Sigmoid colon (tissue), 7 donors: ENCODE data around the gene GEMIN7. TPM values are rescaled to one million over a fixed set of nuclear protein-coding genes. Genes with fewer than 3 reads are reported as not detected.

Source experiments
- DNase-seq: peaks from one replicate; pipeline ENCODE4 v3.0.0-alpha.2; 2019
- H3K27ac ChIP-seq, 4 donors: fragments of 200-600 bp; sonication (generic); one replicate each; pipeline ENCODE4 v1.5.1; 2016 to 2019; ENCODE audit warnings: mild to moderate bottlenecking in 1 of 4
- H3K27me3 ChIP-seq, 3 donors: fragments of 200-600 bp; sonication (generic); one replicate each; pipeline ENCODE4 v1.5.1; 2019; ENCODE audit warnings: mild to moderate bottlenecking in 1 of 3
- H3K36me3 ChIP-seq, 4 donors: fragments of 200-600 bp; sonication (generic); one replicate each; pipeline ENCODE4 v1.5.1; 2016 to 2019
- H3K4me1 ChIP-seq, 4 donors: fragments of 200-600 bp; sonication (generic); one replicate each; pipeline ENCODE4 v1.5.1; 2017 to 2019
- H3K4me3 ChIP-seq, 4 donors: fragments of 200-600 bp; sonication (generic); one replicate each; pipeline ENCODE4 v1.5.1; 2017 to 2019; ENCODE audit warnings: mild to moderate bottlenecking in 2 of 4, moderate library complexity in 1 of 4
- H3K9me3 ChIP-seq, 4 donors: fragments of 200-600 bp in 3 of 4; sonication (generic) in 3 of 4; one replicate each; pipeline versions ENCODE4 v1.5.1 to v1.6.1; 2013 to 2019
- CTCF ChIP-seq, 4 experiments: fragments of 450-650 bp in 3 of 4; fragments of 200-600 bp in 1 of 4; IDR thresholded peaks; one replicate each; pipeline ENCODE4 v1.5.1; 2016 to 2019; ENCODE audit warnings: antibody characterized with exemption in 4 of 4, mild to moderate bottlenecking in 3 of 4, moderate library complexity in 2 of 4
- EP300 ChIP-seq, 4 donors: sonication (generic); formaldehyde crosslinking; IDR thresholded peaks; one replicate each; pipeline ENCODE4 v1.6.1; 2017; ENCODE audit warnings: antibody characterized with exemption in 4 of 4
- POLR2A ChIP-seq, 2 donors: fragments of 450-650 bp; IDR thresholded peaks; one replicate each; pipeline ENCODE4 v1.6.1; 2016; ENCODE audit warnings: antibody characterized with exemption in 2 of 2, mild to moderate bottlenecking in 2 of 2, moderate library complexity in 2 of 2
- POLR2AphosphoS5 ChIP-seq, 4 donors: sonication (generic); formaldehyde crosslinking; IDR thresholded peaks; one replicate each; pipeline ENCODE4 v1.6.1; 2017; ENCODE audit warnings: antibody characterized with exemption in 4 of 4
- WGBS, 2 donors: extraction: QIAGEN DNeasy Blood & Tissue Kit; methylation state at CpG; one replicate each; pipeline ENCODE4 v1.1.7; 2013; 5-methylcytosine and 5-hydroxymethylcytosine counted together
- intact Hi-C: fragments of 100-400 bp; cut with DNase I; formaldehyde crosslinking; loops from one replicate; pipeline ENCODE4 v1.15.1; 2023
- polyA plus RNA-seq, 3 donors: library from polyadenylated mRNA; stranded (reverse); fragments of 200-250 nt; gene quantifications; one replicate each; pipeline ENCODE4 v1.2.3, GENCODE V29; 2013
- total RNA-seq, 4 donors: library from RNA; depleted of rRNA; stranded (reverse); fragments of >200 nt; gene quantifications; one replicate each; pipeline ENCODE4 v1.1.0, GENCODE V29; 2016
- donor health status: healthy with polysubstance abuse.
- donor health status: Bipolar disorder and iron deficiency.
- donor health status: healthy.

GEMIN7 gene
- total and polyA plus RNA-seq, 7 donors = 10.3 to 31.2 (median 18.2) TPM

- H3K27ac ChIP-seq = no peak overlapping the region
- DNase-seq = no peak
- intact Hi-C loops = no loop called here
- no peaks in the 10 kb centered on the region for H3K36me3 ChIP-seq
- no peaks in the 10 kb centered on the region for H3K27me3 ChIP-seq
- no peak overlapping the region for H3K4me3 ChIP-seq
- 90 to 91% methylated on average over 13 of the region's 13 CpGs for WGBS, 2 donors
- H3K9me3 ChIP-seq = no peaks in the 10 kb centered on the region
- no peak for TF ChIP-seq EP300 (IDR thresholded peaks at IDR 0.05)
- TF ChIP-seq POLR2AphosphoS5 (IDR thresholded peaks at IDR 0.05) = no peak
- TF ChIP-seq CTCF (IDR thresholded peaks at IDR 0.05) = no peak
- TF ChIP-seq POLR2A (IDR thresholded peaks at IDR 0.05) = no peak
- H3K4me1 ChIP-seq = no peaks in the 10 kb centered on the region
Observed at GRCh38 chr19:45130236-45130635, 51.2 kb downstream of the GEMIN7 start.

- Histone ChIP-seq H3K27me3 (no peaks in the 10 kb centered on the region), H3K36me3 (no peaks in the 10 kb centered on the region), H3K4me1 (peaks cover 0 to under 1% (median under 1%) of the 10 kb centered on the region in 4 donors), H3K27ac (no peak overlapping the region), H3K9me3 (no peaks in the 10 kb centered on the region), H3K4me3 (no peak overlapping the region)
- intact Hi-C loops = no loop called here
- DNase-seq = no peak
- 37 to 60% methylated on average over 13 of the region's 13 CpGs for WGBS, 2 donors
- TF ChIP-seq POLR2AphosphoS5 (IDR thresholded peaks at IDR 0.05) = no peak
- TF ChIP-seq POLR2A (IDR thresholded peaks at IDR 0.05) = no peak
- TF ChIP-seq CTCF (IDR thresholded peaks at IDR 0.05) = no peak
- no peak for TF ChIP-seq EP300 (IDR thresholded peaks at IDR 0.05)
Observed at GRCh38 chr19:45130888-45131615, 52.0 kb downstream of the GEMIN7 start.

- no peak for TF ChIP-seq POLR2A (IDR thresholded peaks at IDR 0.05)
- TF ChIP-seq EP300 (IDR thresholded peaks at IDR 0.05) = no peak
- TF ChIP-seq POLR2AphosphoS5 (IDR thresholded peaks at IDR 0.05) = no peak
- no peak for TF ChIP-seq CTCF (IDR thresholded peaks at IDR 0.05)
- Histone ChIP-seq H3K27me3 (no peaks in the 10 kb centered on the region), H3K9me3 (no peaks in the 10 kb centered on the region), H3K4me3 (no peak overlapping the region), H3K36me3 (no peaks in the 10 kb centered on the region), H3K4me1 (peaks cover 0 to 22% (median 21%) of the 10 kb centered on the region in 4 donors), H3K27ac (no peak overlapping the region)
- intact Hi-C loops = no loop called here
- WGBS, 2 donors = 86 to 88% methylated on average over 8 of the region's 8 CpGs
- no peak for DNase-seq
Observed at GRCh38 chr19:45133661-45134060, 54.6 kb downstream of the GEMIN7 start.

GRCh38 chr19:45135176-45135885 lies 56.3 kb downstream of the GEMIN7 start:
- Histone ChIP-seq H3K4me3 (no peak overlapping the region), H3K9me3 (no peaks in the 10 kb centered on the region), H3K36me3 (peaks cover 0 to 1% (median 0%) of the 10 kb centered on the region in 4 donors), H3K27ac (no peak overlapping the region), H3K27me3 (no peaks in the 10 kb centered on the region), H3K4me1 (peaks cover 0 to 22% (median 21%) of the 10 kb centered on the region in 4 donors)
- 95 to 96% methylated on average over 21 of the region's 21 CpGs for WGBS, 2 donors
- no peak for DNase-seq
- intact Hi-C loops = no loop called here
- TF ChIP-seq POLR2A (IDR thresholded peaks at IDR 0.05) = no peak
- no peak for TF ChIP-seq EP300 (IDR thresholded peaks at IDR 0.05)
- no peak for TF ChIP-seq POLR2AphosphoS5 (IDR thresholded peaks at IDR 0.05)
- TF ChIP-seq CTCF (IDR thresholded peaks at IDR 0.05) = no peak
